HG02870 (cell line): Measurements from ENCODE around the gene SLC25A46.
"Not testable (repeated sequence)": the region's sequence is repeated elsewhere in the genome, so short reads cannot be mapped to it uniquely, and the experiment has no call there.

ENCODE experiments used
- ATAC-seq: cut with Tn5 transposase; IDR thresholded peaks from one replicate; pipeline ENCODE4 v1.9.1; 2021; ENCODE audit warnings: mild to moderate bottlenecking, moderate library complexity; ENCODE audit not compliant: unreplicated experiment

The SLC25A46 gene

DNA sequence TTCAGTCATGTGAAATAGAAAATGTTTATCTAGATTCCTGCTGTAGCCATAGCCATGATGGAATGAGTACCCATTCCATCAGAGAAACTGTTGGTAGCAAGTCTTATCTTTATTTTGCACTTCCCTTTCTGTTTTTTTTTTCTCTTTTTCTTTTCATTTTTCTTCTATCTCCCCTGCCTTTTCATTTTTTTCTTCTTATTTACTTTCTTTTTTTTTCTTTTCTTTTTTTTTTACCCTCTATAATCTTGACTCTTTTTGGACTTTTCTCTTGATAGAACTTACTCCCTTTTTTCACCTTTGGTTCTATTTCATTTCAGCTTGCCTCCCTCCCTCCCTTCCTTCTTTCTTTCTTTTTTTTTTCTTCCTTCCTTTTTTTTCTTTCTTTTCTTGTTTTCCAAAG, 15.4 kb downstream of the SLC25A46 start:
- ATAC-seq, result no peak

DNA sequence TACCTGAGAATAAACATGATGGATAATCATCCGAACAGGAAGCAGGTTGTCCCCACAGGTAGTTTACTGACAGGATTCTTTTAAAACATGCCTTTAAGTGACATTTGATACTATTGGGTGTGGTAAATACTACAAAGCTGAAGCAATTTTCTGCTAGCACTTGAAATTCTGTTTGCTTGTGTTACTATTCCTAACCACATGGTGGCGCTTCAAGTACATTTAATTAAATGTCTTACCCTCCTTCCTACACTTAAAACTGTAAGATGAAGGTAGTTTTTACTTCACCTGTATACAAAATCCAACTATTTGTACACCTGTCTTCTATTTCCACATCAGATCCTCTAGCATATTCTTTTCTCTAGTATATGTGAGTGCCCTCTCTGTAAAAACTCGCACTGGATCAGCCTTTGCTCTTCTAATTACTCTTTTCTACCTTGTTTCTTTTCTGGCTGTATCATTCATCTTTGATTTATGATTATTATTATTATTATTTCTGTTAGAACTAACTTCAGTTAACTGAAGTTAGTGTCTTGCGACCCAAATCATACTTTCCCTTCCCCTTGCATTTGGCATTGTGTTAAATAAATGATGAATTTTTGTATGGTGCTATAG, 18.4 kb downstream of the SLC25A46 start:
- no peak for ATAC-seq

DNA sequence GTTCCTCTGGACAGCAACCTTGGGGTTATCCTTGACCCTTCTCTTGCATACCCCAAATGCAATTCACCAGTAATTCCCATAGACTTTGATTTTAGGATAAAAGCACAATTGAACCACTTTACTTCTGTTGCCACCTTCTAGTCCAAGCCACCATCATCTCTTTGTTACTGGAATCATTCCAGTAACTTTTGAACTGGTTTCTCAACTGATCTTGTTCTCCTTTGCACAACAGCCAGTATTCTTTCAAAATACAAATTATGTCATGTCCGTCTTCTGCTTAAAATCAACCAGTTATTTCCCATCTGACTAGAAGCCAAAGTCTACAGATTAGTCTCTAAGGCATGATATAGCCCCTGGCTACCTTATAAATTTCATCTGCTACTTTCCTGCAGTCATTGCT, 21.4 kb downstream of the SLC25A46 start:
- no peak for ATAC-seq

DNA sequence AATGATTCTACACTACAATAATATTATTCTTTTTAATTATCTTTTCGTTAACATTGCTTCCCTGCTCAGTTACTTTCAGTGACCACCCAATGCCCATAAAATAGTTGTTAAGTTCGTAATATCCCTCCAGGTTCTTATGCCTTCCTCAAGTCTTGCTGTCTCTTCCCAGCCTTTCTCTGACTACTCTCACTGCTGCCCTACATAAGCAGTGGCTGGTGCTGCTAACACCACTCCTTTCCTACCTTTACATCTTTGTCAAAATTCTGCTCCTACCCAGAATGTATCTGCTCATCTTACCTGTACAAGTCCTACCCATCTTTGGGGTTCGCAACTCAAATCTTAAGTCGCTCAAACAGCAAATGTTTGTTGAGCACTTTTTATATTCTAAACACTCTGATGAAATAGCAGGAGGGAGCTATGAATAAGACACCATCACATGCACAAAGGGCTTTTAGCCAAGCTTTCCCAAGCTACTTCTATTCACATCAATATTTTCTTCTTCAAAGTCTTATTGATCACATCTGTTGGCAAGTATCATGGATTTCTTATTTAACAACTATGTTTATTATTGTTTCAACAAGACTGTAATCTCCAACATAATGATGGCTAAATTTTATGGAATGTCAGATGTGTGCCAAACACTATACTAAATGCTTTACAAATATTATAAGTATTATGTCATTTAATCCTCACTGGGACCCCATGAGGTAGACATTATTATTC, 29.5 kb downstream of the SLC25A46 start:
- ATAC-seq, result no peak

DNA sequence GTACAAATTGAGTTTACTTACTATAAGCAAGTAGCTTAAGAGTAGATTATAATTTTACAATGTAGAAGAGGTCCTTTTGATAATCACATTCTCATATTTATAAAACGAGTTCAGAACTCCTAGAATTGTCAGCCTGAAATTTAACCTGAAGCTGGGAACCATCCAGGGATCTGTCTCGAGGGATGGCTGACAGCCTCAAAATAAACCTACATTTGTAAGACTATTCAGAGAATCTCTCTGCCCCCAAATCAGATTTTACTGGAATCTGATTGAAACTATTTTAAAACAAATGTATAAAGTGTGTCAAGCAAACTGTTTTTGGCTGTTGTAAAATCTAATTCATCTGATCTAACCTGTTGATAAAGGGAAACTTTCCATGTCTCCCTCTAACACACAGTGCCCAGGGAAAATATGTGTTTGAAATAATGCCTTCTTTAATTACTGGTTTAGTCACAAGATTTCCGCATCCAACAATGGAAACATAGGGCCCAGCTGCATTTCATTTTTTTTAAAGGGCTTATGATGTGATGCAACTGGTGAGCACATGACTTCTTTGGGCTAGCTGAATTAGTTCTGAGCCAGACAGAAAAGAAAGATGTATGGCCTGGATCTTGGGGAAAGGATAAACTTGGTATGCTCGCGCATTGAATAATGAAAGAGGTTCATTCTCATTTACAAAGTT, 30.3 kb downstream of the SLC25A46 start:
- no peak for ATAC-seq

DNA sequence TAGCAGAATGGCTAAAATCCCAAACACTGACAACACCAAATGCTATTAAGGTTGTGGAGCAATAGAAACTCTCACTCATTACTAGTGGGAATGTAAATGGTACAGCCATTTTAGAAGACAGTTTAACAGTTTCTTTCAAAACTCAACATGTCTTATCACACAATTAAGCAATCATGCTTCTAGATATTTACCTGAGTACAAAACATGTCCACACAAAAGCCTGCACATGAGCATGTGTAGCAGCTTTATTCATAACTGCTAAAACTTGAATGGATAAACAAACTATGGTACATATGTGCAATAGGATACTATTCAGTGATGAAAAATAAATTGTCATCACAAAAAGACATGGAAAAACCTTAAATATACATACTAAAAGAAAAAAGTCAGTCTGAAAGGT, 31.5 kb downstream of the SLC25A46 start:
- ATAC-seq, result no peak

DNA sequence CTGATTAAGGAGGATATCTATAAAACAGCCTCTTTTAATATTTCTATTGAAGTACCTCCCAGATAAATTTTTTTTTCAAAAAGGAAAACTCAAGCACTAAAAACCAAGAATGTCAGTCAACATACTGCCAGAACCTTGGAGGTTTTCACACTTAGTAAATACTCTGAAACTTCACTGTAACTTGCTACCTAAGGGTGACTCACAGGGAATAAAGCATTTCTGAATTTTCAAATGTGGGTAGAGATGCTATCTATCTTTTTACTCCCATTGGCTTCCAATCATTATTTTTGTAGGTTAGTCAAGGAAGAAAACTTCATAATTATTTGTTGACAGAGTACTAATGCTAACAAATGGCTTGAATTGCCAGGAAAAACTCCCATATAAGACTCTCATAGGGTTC, 46.1 kb downstream of the SLC25A46 start:
- ATAC-seq, result no peak

DNA sequence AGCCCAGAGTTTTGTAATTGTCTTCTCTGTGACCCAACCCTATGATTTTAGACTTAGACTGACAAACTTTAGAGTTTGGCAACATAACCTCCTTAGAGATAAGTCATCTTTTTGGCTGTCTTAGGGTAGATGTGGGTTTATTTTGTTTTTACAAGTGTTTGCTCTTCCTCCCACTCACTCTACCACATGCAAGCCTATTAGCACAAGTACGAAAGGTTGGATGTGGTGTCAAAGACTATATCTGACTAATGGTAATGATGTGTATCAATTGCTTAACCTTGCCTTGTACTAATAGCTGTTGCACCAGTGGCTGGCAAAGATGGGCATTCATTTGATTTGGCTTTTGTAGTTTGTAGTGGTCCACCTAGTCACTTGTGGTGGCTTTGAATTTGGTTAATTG, 46.5 kb downstream of the SLC25A46 start:
- no peak for ATAC-seq

DNA sequence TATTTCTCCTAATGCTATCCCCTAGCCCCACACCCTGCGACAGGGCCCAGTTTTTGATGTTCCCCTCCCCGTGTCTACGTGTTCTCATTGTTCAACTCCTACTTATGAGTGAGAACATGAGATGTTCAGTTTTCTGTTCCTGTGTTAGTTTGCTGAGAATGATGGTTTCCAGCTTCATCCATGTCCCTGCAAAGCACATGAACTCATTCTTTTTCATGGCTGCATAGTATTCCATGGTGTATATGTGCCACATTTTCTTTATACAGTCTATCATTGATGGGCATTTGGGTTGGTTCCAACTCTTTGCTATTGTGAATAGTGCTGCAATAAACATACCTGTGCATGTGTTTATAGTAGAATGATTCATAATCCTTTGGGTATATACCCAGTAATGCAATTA, 49.2 kb downstream of the SLC25A46 start:
- not testable (repeated sequence) for ATAC-seq

DNA sequence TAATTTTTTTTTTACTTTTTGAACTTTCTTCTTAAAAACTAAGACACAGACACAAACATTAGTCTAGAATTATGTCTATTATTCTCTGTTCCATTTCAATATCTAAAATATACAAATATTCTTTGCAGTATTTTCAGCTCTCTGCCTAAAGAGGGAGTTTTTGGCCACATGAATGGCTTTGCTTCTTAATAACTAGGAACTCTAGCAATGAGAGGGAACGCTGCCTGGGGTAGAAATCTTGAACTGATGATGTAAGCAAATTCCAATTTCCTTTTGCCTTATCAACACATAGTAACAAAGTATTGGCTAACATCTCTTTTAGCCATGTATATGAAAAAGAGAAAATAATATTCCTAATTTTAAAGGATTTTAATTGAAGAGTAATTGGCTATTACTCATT, 51.9 kb downstream of the SLC25A46 start:
- no peak for ATAC-seq

DNA sequence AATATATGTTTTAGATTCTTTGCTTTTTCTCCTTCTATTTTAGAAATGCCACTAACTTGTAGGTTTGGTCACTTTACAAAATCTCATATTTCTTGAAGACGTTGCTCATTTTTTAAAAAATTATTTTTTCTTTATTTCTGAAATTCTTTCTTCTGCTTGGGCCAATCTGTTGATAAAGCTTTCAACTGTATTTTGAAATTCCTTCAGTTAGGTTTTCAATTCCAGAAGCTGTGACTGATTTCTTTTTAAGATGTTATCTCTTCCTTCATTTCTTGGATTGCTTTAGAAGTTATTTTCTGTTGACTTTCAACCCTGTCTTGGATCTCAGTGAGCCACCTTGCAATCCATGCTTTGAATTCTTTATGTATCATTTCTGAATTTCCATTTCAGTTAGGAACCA, 64.2 kb downstream of the SLC25A46 start:
- ATAC-seq, result no peak

DNA sequence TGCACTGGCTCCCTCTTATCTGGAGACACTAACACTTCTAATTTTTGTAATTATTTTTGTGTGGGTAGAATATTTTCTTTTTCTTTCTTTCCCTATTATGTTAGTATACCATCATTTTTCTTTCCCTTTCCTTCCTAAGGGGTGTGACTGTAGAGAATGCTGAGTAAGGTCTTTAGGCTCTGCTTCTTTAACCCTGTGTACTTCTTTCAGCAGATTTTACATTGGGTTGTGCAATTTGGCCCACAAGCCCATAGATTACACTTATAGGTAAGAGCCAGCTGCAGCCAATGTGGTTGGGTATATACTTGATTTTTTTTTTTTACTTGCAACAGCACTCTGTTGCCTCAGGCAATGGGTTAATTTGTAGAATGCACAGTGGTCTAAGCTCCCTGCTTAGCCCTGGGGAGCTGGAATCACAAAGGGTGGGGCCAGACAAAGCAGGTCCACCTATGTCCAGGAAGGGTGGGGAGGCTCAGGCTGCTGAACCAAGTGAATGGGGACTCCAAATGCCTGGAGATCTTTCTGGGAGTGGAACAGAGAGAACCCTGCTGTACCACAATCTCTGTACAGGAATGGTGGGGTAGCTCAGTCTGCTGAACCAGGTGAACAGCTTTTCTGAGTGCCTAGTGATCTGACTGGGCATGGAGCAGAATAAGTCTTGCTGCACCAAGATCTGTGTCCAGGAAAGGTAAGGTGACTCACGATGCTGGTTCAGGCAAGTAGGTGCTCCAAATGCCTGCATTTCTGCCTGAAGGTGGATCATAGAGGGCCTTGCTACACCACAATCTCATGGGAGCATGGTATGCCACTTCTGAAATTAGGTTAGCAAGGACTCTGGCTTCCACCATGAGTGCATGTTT, 64.9 kb downstream of the SLC25A46 start:
- ATAC-seq, result no peak

DNA sequence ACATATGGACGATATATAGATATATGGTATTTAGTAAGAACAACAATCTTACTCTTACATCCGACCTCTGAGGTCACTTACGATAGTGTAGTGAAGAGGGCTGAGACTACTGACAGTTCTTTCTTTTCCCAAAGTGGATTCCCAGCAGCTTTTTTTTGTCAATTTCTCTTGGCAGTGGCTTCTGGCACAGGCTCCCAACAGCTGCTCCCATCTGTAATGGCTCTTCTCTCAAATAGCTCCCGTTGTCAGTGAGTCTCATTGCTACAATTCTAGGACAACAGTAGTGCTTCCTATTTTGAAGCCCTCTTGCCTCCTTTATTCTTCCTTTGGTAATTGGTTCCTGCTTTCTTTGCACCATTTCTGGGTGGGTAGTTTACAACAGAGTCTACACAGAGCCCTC, 68.4 kb downstream of the SLC25A46 start:
- ATAC-seq, result no peak

DNA sequence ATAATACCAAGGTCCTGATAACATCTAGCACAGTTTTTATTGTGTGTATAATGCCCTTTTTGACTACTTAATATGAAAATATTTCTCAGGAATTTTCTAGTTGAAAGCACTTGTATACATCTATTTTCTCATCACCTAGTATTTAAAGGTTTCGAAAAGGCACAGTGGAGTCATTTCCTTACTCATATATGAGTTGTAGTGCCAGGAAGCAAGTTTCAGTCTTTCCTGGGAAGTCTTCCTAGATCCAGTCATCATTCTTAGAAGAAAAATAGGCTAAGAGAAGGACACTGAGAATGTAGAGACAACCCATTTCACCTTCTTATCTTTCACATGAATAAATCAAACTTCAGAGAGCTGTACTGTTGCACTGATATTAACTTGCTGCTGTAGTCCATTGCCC, 70.2 kb downstream of the SLC25A46 start:
- ATAC-seq, result no peak
